Cardiac fibroblast (primary cell): ENCODE data around the gene AMIGO2.

ENCODE experiments used
- DNase-seq, 2 donors: peaks; one replicate each; pipeline versions ENCODE4 v3.0.0 to v3.0.0-alpha.2; 2010; ENCODE audit warnings: low read depth in 2 of 2
- H3K4me3 ChIP-seq, 2 donors: replicated peaks in 1 of 2; 1 replicate in 1 of 2; 2 replicates in 1 of 2; pipeline ENCODE4 v1.5.1; 2011; ENCODE audit warnings: low read depth in 2 of 2, low read length in 2 of 2, mild to moderate bottlenecking in 2 of 2, moderate library complexity in 1 of 2
- TF ChIP-seq, protein P1 (sequence below): IDR thresholded peaks from one replicate; pipeline ENCODE4 v1.5.1; 2011; ENCODE audit warnings: low read depth, mild to moderate bottlenecking, low read length, inconsistent platforms

The AMIGO2 gene

GRCh38 chr12:47100160-47100559 lies 20.4 kb upstream of the AMIGO2 start:
- TF ChIP-seq, protein P1, sequence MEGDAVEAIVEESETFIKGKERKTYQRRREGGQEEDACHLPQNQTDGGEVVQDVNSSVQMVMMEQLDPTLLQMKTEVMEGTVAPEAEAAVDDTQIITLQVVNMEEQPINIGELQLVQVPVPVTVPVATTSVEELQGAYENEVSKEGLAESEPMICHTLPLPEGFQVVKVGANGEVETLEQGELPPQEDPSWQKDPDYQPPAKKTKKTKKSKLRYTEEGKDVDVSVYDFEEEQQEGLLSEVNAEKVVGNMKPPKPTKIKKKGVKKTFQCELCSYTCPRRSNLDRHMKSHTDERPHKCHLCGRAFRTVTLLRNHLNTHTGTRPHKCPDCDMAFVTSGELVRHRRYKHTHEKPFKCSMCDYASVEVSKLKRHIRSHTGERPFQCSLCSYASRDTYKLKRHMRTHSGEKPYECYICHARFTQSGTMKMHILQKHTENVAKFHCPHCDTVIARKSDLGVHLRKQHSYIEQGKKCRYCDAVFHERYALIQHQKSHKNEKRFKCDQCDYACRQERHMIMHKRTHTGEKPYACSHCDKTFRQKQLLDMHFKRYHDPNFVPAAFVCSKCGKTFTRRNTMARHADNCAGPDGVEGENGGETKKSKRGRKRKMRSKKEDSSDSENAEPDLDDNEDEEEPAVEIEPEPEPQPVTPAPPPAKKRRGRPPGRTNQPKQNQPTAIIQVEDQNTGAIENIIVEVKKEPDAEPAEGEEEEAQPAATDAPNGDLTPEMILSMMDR = no peak
- peak in 1 of 2 donors; percentile 39 for DNase-seq
- no peak overlapping the region for H3K4me3 ChIP-seq

DNA sequence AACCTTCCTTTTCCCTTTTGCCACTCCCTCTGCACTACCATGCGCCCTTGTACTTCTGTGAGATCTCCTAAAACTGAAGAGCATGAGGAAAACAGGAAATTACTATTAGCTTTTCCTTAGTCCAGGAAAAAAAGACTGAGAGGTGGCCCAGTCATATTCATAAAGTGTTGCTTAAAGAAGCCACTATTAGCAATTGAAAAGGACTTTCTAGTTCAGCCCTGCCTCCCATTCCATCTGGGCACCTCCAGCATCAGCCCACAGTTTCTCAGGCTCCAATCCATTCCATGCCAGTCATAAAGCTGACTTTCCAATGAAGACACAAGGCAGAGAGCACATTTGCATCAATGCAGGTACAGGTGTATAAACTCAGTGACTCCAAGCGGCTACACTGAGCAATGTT lies 19.9 kb upstream of the AMIGO2 start:
- TF ChIP-seq, protein P1 = no peak
- DNase-seq = no peak
- no peak overlapping the region for H3K4me3 ChIP-seq

DNA sequence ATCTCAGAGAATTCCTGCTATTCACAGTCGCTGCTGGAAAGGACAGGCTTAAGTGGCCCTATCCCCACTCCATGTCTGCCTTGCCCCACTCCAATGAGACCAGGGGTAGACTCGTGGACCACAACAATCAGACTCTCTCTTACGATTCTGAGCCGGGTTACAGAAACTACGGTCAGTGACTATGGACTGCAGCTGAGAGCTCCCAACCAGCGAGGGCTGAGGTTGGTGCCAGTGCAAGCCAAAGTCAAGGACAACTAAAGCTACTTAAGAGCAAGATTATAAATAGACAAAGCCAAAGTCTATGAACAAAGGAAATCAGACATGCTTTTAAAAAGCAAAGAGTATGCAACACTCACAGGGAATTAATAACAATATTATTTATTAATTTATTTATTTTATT lies 18.3 kb upstream of the AMIGO2 start:
- TF ChIP-seq, protein P1 = no peak
- no peak for DNase-seq
- H3K4me3 ChIP-seq = no peak overlapping the region

DNA sequence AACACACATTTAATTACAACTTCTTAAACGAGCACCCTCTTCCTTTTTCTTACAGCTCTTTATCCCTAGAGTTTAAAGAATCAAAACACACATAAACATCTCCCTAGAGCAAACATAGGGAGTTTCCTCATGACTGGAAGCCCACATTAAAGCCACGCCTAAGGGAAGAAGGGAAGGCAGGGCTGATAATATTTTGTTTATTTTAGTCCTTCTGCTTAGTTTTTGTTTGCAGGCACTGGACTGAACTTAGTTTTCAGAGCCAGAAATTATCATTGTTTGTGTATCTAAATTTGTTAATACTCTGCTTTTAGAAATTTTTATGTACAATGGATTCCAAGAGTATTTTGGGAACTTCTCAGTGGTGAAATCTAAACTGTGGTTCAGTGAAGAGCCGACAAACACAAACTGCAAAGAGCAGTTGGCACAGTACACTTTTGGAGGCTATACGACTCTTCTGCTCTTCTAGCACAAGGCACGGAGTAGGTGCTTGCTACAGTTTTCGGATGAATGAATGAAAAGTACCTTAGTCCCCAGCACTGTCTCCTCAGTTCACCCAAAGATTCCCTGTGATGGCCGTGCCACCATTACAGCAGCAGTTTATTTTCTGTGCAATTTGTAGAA lies 17.6 kb upstream of the AMIGO2 start:
- no peak overlapping the region for H3K4me3 ChIP-seq
- TF ChIP-seq, protein P1 = no peak
- DNase-seq = peak; percentile 27 to 57

- H3K4me3 ChIP-seq = no peak overlapping the region
- peak; percentile 42 to 88 for DNase-seq
- TF ChIP-seq, protein P1 = no peak
Observed at GRCh38 chr12:47095446-47096236, 15.9 kb upstream of the AMIGO2 start.

GRCh38 chr12:47094804-47095203 lies 15.0 kb upstream of the AMIGO2 start:
- no peak overlapping the region for H3K4me3 ChIP-seq
- TF ChIP-seq, protein P1 = no peak
- peak in 1 of 2 donors; percentile 64 for DNase-seq
